GM19372 (cell line): Measurements from ENCODE around the gene TCEAL1.

ENCODE experiments used
- ATAC-seq: cut with Tn5 transposase; IDR thresholded peaks from one replicate; pipeline ENCODE4 v1.9.1; 2021; ENCODE audit warnings: mild to moderate bottlenecking, low read depth, moderate library complexity; ENCODE audit not compliant: unreplicated experiment

TCEAL1 gene

GRCh38 chrX:103674531-103675454 is 46.0 kb downstream of the TCEAL1 start:
- ATAC-seq: no peak

GRCh38 chrX:103678199-103678993 is 49.6 kb downstream of the TCEAL1 start:
- no peak for ATAC-seq
